Measurements from ENCODE around the gene ARHGDIG.
A peak's percentile ranks its signal among the peaks of the same experiment; 100 is the strongest.
"Not testable (repeated sequence)": the region's sequence is repeated elsewhere in the genome, so short reads cannot be mapped to it uniquely, and the experiment has no call there.

The ARHGDIG gene

GRCh38 chr16:280552-280951, at the start of gene ARHGDIG:
Gene ARHGDIG (plus strand): TSS chr16:280591. CDS start chr16:280681, 90 bp downstream.
- DNase-seq, result no peak

GRCh38 chr16:230949-231348, 49.4 kb upstream of the ARHGDIG start:
- DNase-seq, result no peak

- peak; percentile 93 for DNase-seq
Measured at GRCh38 chr16:234468-235305, 45.7 kb upstream of the ARHGDIG start, which contains the start of gene FAM234A. Gene FAM234A (plus strand): TSS chr16:234821. CDS start chr16:254414, 19,593 bp downstream.

- no peak for DNase-seq
Measured at GRCh38 chr16:239948-240277, 40.5 kb upstream of the ARHGDIG start.

- DNase-seq, result no peak
Measured at GRCh38 chr16:240559-240958, 39.8 kb upstream of the ARHGDIG start.

GRCh38 chr16:242281-242680, 38.1 kb upstream of the ARHGDIG start:
- DNase-seq, result no peak

GRCh38 chr16:243348-243747, 37.0 kb upstream of the ARHGDIG start:
- no peak for DNase-seq

- no peak for DNase-seq
Measured at GRCh38 chr16:245105-245504, 35.3 kb upstream of the ARHGDIG start.

GRCh38 chr16:247027-247426, 33.4 kb upstream of the ARHGDIG start:
- no peak for DNase-seq

- DNase-seq, result no peak
Measured at GRCh38 chr16:249431-249830, 31.0 kb upstream of the ARHGDIG start.

- no peak for DNase-seq
Measured at GRCh38 chr16:252366-253337, 27.7 kb upstream of the ARHGDIG start.

GRCh38 chr16:253833-254232, 26.6 kb upstream of the ARHGDIG start:
- no peak for DNase-seq

GRCh38 chr16:254461-254860, 25.9 kb upstream of the ARHGDIG start:
- no peak for DNase-seq

- DNase-seq, result no peak
Measured at GRCh38 chr16:255183-255582, 25.2 kb upstream of the ARHGDIG start.

GRCh38 chr16:258091-258490, 22.3 kb upstream of the ARHGDIG start:
- not testable (repeated sequence) for DNase-seq

- DNase-seq, result no peak
Measured at GRCh38 chr16:259226-259625, 21.2 kb upstream of the ARHGDIG start.

- DNase-seq, result no peak
Measured at GRCh38 chr16:259814-260253, 20.6 kb upstream of the ARHGDIG start.

GRCh38 chr16:260326-260725, 20.1 kb upstream of the ARHGDIG start:
- DNase-seq, result no peak

- DNase-seq, result no peak
Measured at GRCh38 chr16:261031-261691, 19.2 kb upstream of the ARHGDIG start.

- no peak for DNase-seq
Measured at GRCh38 chr16:262121-262745, 18.2 kb upstream of the ARHGDIG start.

- no peak for DNase-seq
Measured at GRCh38 chr16:263182-263774, 17.1 kb upstream of the ARHGDIG start.

- no peak for DNase-seq
Measured at GRCh38 chr16:263944-264343, 16.4 kb upstream of the ARHGDIG start.

All from CD4-positive, alpha-beta T cell treated with Interferon gamma for 1 hour (primary cell).